HG02938 (cell line): ENCODE results near the gene CUL7.
A peak's percentile ranks its signal among the peaks of the same experiment; 100 is the strongest.
"Not testable (repeated sequence)": the region's sequence is repeated elsewhere in the genome, so short reads cannot be mapped to it uniquely, and the experiment has no call there.

Source experiments
- ATAC-seq: cut with Tn5 transposase; IDR thresholded peaks from one replicate; pipeline ENCODE4 v1.9.1; 2021; ENCODE audit warnings: mild to moderate bottlenecking, moderate library complexity; ENCODE audit not compliant: unreplicated experiment

CUL7 gene

DNA sequence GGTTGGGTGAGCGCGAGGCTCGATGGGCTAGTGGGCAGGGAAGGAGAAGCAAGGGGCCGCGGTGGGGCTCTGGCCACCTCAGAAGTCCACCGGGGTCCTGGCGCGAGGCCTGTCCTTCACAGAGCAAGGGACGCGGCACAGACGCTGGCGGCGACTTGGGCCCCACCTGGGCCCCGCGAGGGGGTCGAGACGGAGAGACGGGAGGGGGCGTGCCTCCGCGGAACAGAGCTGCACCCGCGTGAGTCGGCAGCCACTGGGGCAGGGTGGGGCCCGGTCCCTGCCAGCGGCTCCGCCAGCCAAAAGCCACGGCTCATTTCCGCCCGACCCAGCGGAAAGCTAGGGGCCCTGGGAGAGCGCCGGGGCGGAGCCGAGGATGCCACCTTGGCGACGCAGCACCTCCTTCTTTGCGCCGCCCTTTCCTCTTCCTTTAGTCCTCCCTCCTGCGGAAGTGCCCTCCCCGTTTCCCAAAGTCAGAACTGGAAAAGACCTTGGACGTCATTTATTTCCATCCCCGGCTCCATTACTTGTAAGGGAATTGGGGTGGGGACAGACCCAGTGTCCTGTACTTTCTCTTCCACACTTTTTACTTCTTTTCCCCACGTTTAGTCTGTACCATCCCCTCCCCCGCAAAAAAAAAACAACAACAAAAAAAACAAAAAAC, at the start of gene CUL7:
TSS of gene CUL7 (minus strand) at position 307 of the 661 bp plus-strand sequence. CDS start 1,063 bp downstream, outside the sequence.
- peak; percentile 66 for ATAC-seq

DNA sequence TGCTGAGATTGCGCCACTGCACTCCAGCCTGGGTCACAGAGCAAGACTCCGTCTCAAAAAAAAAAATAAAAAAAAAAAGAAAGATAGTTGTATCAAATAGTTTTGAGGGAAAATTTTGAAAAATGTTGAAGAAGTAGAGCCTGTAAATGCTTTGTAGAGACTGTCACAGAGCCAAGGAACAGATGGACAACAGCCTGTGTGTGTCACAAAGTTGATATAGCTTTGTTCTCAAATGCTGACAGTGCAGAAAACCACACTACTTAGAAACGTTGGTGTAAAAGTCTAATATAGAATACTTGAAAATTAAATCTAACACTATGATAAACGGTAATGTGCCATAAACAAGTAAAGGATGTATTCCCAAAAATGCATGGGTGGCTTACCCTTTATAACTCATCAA, 47.8 kb upstream of the CUL7 start:
- no peak for ATAC-seq

DNA sequence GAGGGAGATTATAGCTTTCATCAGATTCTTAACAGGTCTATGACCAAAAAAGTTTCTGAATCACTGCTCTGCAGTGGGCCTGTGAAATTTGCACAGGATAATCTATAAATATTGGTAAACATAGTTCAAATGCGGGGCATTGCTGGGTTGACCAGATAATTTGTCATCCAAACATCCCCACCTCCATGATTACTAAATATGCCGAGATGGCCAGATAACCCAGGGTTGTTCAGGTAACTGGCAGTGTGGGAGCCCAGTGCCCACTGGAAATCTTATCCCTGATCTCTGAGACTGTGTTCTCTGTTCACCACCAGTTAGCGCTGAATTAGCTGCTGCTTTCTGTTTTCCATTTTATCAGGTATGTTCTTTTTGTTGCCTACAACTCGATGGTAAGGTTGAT, 43.9 kb upstream of the CUL7 start:
- ATAC-seq = no peak

DNA sequence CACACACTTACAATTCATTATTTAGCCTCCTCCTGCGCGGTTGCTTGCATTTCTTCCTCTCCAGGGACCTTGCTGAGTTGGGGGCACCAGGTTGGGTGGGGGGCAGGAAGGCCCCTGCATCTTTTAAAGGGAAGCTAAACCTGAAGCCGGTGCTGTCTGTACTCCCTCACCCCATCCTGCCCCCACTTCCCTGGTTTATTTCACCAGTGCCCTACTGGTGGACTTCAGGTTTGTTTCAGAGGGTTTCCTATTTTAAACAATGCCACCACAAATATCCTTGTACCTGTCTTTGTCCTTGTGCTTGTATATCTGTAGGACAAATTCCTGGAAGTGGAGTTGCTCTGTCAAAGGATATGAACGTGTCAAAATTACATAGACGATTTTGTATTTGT, 43.4 kb upstream of the CUL7 start:
- ATAC-seq = no peak

DNA sequence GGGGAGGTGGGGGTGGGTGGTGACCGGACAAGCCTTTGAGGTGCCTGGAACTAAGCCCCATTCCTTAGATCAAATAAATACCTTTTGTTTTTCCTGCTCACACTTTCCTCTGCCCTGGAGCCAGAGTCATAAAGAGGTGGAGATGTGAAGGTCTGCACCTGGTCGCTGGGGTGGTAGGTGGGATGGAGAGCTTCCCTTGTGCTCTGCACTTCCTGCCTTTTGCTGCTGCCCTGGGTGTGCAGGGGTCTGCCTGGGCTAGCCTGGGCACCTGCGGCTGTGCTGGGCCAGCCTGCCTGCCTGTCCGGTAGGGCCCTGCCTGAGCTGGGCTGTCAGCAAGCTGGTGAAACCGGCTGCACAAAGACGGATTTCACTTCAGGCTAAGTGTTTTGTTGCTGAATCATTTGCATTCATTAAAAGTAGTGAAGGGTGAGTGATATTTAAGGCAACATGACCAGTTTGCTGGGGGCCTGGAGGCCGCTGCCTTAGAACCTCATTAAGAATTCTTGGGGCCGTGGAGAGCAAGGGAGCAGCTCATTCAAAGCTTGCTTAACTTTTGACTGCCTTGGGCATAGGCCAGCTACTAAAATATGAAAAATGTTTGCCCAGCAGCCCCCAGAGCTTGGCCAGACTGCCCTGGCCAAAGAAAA, 42.9 kb upstream of the CUL7 start:
- no peak for ATAC-seq

DNA sequence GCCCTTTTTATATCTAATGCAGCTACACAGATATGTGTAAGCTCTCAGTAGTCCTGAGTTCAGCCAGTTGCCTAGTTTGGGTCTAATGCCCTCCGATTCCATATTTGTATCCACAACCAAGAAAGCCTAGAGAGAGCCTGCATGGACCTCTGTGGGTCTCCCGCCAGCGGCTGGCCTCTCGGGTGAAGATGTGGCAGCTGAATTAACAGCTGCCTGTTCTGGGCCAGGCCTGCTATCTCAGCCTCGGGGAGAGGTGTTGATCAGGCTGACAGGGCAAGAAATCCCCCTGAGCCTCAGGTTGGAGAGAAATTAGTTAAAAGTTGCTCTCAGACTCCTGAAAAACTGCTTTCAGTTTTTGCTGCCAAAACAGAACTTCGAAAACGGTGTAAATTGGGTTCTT, 42.3 kb upstream of the CUL7 start:
- ATAC-seq = no peak

DNA sequence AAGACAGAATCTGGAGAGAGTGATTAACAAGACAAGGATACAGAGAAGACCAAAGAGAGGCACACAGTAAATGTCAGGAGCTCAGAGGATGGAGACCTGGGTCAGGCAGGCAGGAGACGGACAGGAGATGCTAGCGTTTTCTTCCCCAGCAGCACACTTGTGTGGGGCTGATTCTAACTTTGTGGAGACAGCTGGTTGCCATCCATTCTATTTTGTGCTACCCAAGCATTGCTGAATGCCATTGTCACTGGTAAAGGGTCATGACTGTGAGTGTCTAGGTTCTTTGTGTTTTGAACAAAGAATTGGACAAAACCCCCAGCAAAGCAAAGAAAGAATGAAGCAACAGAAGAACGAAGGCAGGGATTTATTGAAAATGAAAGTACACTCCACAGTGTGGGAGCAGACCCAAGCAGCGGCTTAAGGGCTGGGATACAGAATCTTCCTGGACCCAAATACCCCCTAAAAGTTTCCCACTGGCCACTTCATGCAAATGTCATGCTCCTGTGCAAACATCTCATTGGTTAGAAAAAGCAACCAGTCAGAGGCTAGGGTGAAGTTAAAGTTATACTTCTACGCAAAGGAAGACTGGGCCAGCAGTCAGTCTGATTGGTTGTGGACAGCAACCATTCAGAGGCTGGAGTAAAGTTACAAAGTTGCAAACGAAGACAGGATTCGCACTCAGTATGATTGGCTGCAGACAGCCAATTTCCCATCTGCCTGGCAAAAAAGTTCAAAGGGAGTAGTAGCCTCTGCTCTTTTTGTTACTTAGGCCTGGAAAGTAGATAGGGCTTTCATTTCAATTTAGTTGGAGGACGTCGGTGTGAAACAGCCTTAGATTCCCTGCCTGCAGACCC, 40.0 kb upstream of the CUL7 start:
- ATAC-seq = no peak

DNA sequence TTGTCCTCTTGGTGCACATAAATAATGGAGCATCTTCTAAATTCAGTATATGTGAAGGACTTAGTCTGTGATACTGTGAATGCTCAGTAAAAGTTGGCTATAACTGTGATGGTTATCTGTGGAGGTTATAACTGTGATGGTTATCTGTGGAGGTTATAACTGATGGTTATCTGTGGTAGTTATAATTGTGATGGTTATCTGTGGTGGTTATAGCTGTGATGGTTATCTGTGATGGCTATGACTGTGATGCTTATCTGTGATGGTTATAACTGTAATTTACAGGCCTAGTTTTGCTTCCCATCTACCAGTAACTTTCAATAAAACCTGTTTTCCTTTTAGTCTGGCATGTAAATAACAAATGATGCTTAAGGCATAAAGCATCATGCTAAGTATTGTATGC, 39.0 kb upstream of the CUL7 start:
- ATAC-seq = no peak

DNA sequence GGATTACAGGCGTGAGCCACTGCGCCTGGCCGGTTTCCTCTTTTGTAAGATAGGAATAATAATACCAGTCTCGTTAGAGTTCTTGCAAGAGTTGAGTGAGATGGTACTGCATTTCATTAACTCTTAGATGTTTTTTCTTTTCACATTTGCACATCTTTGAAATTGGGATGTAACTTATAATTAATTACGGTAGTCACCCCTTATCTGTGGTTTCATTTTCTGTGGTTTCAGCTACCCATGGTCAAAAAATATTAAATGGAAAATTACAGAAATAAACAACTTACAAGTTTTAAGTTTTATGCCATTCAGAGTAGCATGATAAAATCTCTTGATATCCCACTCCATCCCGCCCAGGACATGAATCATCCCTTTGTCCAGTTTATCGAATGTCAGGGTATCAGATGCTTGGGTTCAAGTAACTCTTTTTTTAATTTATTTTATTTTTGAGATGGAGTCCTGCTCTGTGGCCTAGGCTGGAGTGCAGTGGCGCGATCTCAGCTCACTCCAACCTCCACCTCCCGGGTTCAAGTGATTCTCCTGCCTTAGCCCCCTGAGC, 37.9 kb upstream of the CUL7 start:
- no peak for ATAC-seq

DNA sequence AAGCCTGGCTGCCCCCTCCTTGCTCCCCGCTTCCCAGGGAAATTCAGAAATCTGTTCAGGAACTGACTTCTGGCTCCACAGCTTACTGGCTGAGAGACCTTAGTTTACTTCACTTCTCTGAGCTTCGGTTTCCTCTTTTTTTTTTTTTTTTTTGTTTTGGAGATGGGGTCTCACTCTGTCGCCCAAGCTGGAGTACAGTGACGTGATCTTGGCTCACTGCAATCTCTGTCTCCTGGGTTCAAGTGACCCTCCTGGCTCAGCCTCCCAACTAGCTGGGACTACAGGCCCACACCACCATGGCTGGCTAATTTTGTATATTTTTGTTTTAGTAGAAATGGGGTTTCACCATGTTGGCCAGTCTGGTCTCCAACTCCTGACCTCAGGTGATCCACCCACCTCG, 37.4 kb upstream of the CUL7 start:
- no peak for ATAC-seq

DNA sequence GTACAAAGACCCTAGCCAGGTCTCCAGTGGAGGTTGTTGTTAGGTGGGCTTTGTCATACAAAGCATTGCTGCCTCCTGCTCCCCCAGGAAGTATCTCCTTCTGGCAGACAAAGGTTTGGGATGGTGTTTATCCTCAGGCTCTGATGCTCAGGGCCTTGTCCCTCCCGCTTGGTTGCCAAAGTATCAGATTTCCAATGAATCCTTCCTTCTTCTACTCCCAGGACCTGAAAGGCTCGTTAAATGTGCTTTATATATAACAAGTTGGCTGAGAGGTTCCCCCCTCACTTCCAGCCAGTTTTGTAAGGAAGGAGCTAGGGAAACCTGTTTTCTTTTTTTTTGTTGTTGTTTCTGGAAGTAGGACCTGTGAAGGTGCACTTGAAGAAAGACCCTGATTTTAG, 36.9 kb upstream of the CUL7 start:
- ATAC-seq = no peak

DNA sequence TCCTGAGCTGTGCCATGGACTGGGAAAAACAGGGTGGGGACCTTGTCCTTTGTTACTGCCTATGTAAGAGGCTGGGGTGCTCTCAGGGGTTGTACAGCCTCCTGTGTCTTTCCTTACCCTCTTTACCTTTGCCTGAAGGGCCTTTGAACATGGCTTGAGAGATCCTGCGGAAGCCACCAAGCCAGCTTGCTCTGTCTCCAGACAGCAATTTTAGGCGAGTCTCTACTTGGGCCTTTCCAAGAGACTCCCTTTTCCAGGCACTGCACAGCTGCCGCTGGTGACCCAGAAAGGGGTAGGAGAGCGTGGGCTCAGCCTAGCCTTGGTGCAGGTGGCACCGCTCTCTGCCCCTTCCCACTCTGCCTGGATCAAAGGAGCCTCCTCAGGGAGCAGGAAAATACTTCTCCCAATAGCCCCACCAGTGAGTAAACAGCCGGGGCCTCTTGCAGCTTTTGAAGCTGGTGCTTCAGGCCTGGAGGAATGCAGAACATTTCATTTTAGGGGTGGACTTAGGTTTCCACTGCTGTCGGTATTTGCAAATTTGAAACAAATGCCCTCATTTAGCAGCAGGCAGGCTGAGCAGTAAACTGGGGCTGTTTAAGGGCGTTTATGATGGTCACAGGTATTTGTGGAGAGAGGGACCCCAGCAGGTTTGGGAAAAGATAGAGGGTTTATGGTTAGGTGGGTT, 36.4 kb upstream of the CUL7 start:
- no peak for ATAC-seq

DNA sequence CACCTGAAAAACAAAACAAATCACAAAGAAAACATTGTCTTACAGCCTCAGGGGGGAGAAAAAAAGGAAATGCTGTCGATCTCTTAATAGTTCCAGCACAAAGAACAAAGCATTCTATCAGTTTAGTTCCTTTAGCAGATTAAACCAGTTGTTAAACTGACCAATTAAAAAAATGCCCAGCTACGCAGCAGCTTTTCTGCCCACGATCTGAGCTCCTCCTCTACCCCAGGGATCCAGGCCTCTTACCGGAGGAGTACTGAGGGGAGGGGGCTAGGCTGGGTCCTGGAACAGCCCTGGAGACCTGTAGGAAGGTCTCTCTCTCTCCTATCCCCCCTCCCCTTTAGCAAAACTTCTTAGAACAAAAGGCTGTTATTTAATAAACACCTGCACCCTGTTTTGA, 35.8 kb upstream of the CUL7 start:
- ATAC-seq = no peak

DNA sequence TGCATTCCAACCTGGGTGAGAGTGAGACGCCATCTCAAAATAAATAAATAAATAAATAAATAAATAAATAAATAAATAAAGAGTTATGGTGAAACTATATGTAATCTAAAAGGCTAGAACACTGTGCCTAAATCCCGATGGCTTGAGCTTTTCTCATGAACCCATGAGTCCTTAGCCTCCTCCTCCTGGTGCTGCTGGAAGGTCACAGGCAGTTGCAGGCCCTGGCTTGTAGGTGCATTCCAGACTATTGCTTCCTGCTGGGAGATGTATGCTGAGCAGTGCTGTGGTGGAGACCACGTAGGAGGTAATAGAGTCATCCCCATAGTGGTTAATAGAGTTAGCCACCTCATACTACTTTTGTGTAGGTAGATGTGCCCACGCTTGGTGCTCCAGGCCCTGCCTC, 35.0 kb upstream of the CUL7 start:
- no peak for ATAC-seq

DNA sequence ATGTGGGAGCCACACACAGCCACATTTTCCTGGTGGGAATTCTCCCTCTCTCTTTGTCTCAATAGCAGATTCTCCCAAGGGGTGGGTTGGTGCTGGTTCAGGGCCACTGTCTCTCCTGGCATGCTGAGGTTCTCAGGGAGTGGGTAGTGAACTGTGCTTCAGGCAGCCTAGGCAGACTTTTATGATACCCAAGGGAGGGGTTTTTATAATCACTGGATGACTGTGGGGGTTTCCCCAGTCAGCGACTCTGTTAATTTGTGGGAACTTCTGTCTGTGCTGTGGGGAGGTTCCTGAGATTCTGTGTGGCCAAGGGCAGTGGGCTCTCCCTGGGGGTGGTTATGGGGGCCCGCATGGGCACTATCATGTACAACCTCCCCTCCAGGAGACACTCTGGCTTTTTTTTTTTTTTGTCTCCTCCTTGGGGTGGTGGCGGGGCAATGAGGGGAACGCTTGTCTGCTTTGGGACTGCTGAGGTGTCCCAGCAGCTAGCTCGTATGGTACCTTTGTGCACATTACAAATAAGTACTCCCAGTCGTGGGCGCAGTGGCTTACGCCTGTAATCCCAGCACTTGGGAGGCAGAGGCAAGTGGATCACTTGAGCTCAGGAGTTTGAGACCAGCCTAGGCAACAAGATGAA, 32.5 kb upstream of the CUL7 start:
- no peak for ATAC-seq

DNA sequence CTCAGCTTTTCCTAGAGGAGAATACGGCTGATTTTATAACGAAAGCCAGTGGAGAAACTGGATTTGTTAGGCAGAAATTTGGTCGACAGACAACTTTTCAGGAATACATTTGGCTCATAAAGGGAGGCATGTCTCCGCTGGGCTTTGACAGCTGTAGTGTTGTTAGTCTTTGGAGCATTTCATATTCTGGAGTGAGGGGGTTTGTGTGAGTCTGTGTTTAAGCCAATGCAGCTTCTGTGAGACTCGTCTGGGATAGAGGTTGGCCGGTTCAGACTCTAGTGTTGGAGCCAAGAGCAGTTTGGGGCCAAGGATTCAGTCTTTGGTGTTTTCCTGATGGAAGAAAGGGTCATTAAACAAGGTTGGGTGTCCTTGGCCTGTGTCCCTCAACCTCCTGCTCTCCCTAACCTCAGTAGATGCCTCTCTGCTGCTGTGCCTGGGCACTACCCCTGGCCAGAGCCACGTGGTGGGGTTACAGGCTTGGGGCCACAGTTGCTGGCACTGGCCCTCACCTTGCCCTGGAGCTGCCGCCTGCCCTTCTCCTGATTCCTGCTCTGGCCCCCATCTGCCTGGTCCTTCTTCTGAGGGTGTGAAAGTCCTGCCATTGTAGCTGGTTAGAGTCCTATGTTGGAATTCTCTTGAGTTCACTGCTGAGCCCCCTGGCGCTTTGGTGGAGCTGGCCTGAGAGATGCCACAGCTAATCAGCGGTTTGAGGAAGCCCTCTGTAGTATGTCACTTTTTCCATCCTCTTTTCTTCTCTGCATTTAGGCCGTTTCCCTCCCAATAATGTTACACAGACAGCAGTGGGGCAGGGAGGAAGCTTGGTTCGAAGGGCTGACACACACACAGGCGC, 29.4 kb upstream of the CUL7 start:
- no peak for ATAC-seq

DNA sequence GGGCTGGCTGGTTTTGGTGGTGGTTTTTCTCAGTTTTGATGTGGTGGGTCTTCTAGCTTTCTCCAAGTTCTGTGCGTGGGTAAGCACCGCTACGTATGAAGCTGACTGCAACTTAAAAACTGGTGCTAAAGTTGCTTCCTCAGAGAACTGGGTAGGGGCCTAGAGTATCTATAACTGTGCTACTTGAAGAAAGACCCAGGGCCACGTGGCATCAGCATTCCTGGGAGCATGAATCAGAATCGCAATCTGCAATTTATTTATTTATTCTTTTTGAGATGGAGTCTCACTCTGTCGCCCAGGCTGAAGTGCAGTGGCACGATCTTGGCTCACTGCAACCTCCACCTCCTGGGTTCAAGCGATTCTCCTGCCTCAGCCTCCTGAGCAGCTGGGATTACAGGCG, 28.3 kb upstream of the CUL7 start:
- not testable (repeated sequence) for ATAC-seq

DNA sequence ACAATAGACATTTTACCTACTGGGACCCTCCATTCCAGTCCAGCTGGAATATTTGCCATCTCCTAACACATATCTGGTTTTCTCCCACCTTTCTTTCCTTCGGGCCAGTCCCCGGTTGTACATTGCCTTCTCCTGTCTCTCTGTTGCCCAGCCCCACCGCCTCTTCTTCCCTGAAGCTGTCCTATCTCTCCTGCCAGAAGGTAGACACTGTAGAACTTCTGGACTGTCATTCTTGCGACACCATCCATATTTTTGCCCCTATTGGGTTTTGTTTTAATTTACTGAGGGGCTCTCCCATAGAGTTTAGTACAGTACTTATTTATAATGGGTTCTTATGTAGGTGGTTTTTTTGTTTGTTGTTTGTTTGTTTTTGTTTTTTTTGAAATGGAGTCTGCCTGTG, 27.4 kb upstream of the CUL7 start:
- ATAC-seq = no peak

DNA sequence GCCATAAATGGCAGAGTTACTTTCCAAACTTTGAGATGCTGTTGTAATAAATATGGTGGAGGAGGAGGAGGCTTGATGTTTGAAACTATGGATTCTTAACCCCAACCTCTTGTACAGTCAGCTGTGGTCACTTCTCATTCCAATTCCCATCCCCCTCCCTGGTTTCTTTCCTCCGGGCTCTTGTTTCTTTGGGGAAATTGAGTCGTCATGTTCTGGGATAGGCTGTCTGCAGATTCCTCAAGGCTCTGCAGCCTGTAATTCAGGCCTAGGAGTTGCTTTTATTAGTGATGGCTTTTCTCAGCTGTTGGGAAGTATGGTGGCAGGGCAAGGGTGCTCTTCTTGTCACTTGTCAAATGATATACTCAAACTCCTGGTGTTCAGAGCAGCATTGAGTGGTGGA, 25.0 kb upstream of the CUL7 start:
- ATAC-seq = no peak
